Thoracic aorta (tissue), 2 donors: ENCODE measurements around the gene TSPAN14. TPM values are rescaled to one million over a fixed set of nuclear protein-coding genes. Genes with fewer than 3 reads are reported as not detected.

Source experiments
- ATAC-seq: fragments of 150-250 bp; one replicate; pipeline ENCODE4 v1.8.0; 2017; ENCODE audit warnings: low read depth; ENCODE audit not compliant: insufficient number of reproducible peaks, low FRiP score
- DNase-seq: peaks from one replicate; pipeline ENCODE4 v3.0.0-alpha.2; 2020; ENCODE audit warnings: low spot score
- H3K27ac ChIP-seq, 2 donors: fragments of 200-600 bp; sonication (generic); 1 replicate in 1 of 2; 2 replicates in 1 of 2; pipeline ENCODE4 v1.5.1; 2016; ENCODE audit warnings: mild to moderate bottlenecking in 2 of 2, moderate library complexity in 2 of 2
- H3K27me3 ChIP-seq: fragments of 200-600 bp; sonication (generic); replicated peaks from 2 replicates; pipeline ENCODE4 v1.6.0; 2016; ENCODE audit warnings: mild to moderate bottlenecking; ENCODE audit not compliant: insufficient read depth
- H3K36me3 ChIP-seq: fragments of 200-600 bp; sonication (generic); one replicate; pipeline ENCODE4 v1.5.1; 2016
- H3K4me1 ChIP-seq, 2 donors: fragments of 200-600 bp; sonication (generic); 1 replicate in 1 of 2; 2 replicates in 1 of 2; pipeline versions ENCODE4 v1.5.1 to v1.6.0; 2016; ENCODE audit warnings: low read depth in 2 of 2, mild to moderate bottlenecking in 1 of 2; ENCODE audit not compliant: control insufficient read depth in 1 of 2
- H3K4me3 ChIP-seq: fragments of 200-600 bp; sonication (generic); 2 replicates; pipeline ENCODE4 v1.5.1; 2016; ENCODE audit warnings: mild to moderate bottlenecking
- H3K9me3 ChIP-seq: fragments of 200-600 bp; sonication (generic); 2 replicates; pipeline ENCODE4 v1.5.1; 2016
- CTCF ChIP-seq: fragments of 200-600 bp; sonication (generic); IDR thresholded peaks from one replicate; pipeline ENCODE4 v1.5.1; 2019; ENCODE audit warnings: antibody characterized with exemption
- total RNA-seq, 2 donors: library from RNA; depleted of rRNA; stranded (reverse); fragments of >200 nt; gene quantifications; one replicate each; pipeline versions ENCODE4 v1.1.0 to v1.2.3, GENCODE V29; 2016

Gene TSPAN14
- total RNA-seq, 2 donors from 2014 or later: 38.2 to 40.1 TPM

DNA sequence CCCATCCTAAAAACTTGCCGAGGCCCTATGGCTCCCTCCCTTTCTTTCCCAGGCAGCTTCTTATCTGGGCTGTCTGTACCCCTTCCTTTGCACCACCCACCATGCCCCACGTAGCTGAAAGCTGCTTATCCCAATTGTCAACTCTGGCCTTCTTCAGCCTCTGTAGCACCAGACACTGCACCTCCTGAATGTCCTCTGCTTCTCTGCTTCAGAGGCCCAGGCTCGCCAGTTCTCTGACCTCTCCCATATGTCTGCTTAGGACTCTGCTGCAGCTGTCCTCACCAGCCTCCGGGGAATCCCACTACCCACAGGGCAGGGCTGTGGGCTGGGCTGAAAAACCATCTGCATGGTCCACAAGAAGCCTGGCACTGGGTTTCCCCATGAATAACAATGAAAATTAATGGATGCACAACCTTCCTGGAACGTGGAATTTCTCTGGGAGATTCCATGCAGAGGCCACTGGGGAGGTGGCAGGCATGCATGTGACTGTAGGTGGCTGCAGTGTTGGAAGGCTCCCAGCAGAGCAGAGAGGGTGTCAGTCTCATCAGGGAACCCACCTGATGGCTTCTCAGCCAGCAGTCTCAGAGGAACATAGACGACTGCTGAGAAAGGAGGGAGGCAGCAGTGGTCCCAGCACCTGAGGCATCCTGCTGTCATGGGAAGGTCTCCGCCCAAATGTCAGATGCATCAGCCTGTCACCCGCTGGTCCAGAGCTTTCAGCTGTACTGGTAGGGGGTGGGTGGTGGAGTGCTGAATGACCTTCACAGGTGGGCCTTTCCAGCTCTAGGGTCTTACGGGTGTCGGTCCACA is 66.8 kb downstream of the TSPAN14 start:
- no peaks in the 10 kb centered on the region for H3K27me3 ChIP-seq
- H3K27ac ChIP-seq: no peak overlapping the region
- no peak overlapping the region for H3K4me3 ChIP-seq
- H3K36me3 ChIP-seq: peaks cover 25% of the 10 kb centered on the region
- no peak for DNase-seq
- no peak for ATAC-seq
- TF ChIP-seq CTCF: no peak
- H3K9me3 ChIP-seq: no peaks in the 10 kb centered on the region
- H3K4me1 ChIP-seq: peaks cover 0 to 18% of the 10 kb centered on the region in 2 donors

DNA sequence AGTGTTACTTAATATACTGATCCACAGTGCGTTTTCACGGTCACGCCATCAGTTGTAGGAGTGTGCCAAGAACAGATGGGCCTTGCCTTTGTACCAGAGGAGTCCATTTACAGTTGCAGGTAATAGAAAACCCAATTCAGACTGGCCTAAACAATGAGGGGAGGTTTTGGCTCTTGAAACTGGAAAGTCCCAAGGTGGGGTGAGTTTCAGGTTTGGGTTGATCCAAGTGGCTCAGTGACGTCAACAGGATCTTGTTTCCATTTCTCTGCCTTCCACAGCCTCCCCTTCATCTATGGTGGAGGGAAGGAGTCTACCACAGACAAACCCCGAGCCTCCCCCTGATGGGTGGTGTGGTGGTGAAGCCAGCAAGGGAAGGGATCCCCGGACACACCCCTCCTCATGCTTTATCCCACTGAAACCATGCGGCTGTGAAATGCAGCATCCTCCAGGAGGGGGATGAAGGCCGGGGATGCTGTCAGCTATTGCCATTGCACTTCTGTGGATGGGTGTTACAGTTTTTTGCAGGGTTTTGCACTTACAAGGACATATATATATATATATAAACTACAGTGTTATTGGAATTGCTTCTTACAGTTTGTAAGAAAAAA is 68.8 kb downstream of the TSPAN14 start:
- no peak for DNase-seq
- Histone ChIP-seq H3K9me3 (no peaks in the 10 kb centered on the region), H3K4me1 (peaks cover 0 to 5% of the 10 kb centered on the region in 2 donors), H3K27me3 (no peaks in the 10 kb centered on the region), H3K36me3 (peaks cover 11% of the 10 kb centered on the region), H3K4me3 (no peak overlapping the region), H3K27ac (no peak overlapping the region)
- ATAC-seq: no peak
- no peak for TF ChIP-seq CTCF

GRCh38 chr10:80523773-80524172 is 69.7 kb downstream of the TSPAN14 start:
- no peak for DNase-seq
- H3K36me3 ChIP-seq: peaks cover 4% of the 10 kb centered on the region
- H3K9me3 ChIP-seq: no peaks in the 10 kb centered on the region
- no peak overlapping the region for H3K27ac ChIP-seq
- TF ChIP-seq CTCF: no peak
- H3K27me3 ChIP-seq: no peaks in the 10 kb centered on the region
- ATAC-seq: no peak
- no peak overlapping the region for H3K4me3 ChIP-seq
- no peaks in the 10 kb centered on the region for H3K4me1 ChIP-seq

- DNase-seq: no peak
- Histone ChIP-seq H3K36me3 (peaks cover 4% of the 10 kb centered on the region), H3K27me3 (no peaks in the 10 kb centered on the region), H3K4me1 (no peaks in the 10 kb centered on the region), H3K4me3 (no peak overlapping the region), H3K27ac (no peak overlapping the region), H3K9me3 (no peaks in the 10 kb centered on the region)
- ATAC-seq: no peak
- no peak for TF ChIP-seq CTCF
Measured at GRCh38 chr10:80524190-80524909, 70.2 kb downstream of the TSPAN14 start.

DNA sequence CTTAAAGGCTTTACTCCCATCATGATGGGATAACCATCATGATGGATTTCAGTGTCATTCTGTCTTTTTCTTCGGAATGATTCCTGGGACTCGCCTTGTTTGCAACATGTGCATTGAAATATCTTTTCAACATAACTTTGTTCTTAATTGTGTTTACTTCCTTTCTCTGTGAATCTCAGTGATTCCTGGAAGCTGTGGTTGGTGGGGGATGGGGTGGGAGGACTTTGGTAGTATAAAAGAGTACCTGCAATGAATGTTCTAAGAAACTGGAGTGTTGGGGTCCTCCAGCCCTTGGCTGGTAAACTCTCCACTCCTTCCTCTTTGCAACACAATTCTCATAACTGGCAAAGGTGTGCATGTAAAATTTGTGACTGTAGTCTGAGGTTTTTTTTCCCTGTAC is 72.1 kb downstream of the TSPAN14 start:
- no peak for ATAC-seq
- H3K36me3 ChIP-seq: no peaks in the 10 kb centered on the region
- H3K27me3 ChIP-seq: no peaks in the 10 kb centered on the region
- H3K27ac ChIP-seq: no peak overlapping the region
- no peak for DNase-seq
- no peak for TF ChIP-seq CTCF
- H3K9me3 ChIP-seq: no peaks in the 10 kb centered on the region
- no peaks in the 10 kb centered on the region for H3K4me1 ChIP-seq
- H3K4me3 ChIP-seq: no peak overlapping the region
